Mesodermal cell (in vitro differentiated cells): ENCODE results near the gene GEMIN7.

Source experiments
- H3K27ac ChIP-seq: 2 replicates; pipeline ENCODE4 v1.7.0; 2013; ENCODE audit warnings: mild to moderate bottlenecking, low read depth, low read length, moderate library complexity; ENCODE audit not compliant: severe bottlenecking
- H3K36me3 ChIP-seq: 2 replicates; pipeline ENCODE4 v1.7.1; 2013; ENCODE audit warnings: mild to moderate bottlenecking, low read length, moderate library complexity; ENCODE audit not compliant: control insufficient read depth, insufficient read depth
- H3K4me1 ChIP-seq: one replicate; pipeline ENCODE4 v1.7.1; 2013; ENCODE audit warnings: mild to moderate bottlenecking, low read length; ENCODE audit not compliant: insufficient read depth, control insufficient read depth, poor library complexity, severe bottlenecking
- H3K4me3 ChIP-seq: 2 replicates; pipeline ENCODE4 v1.7.0; 2013; ENCODE audit warnings: low read length, control low read depth, mild to moderate bottlenecking; ENCODE audit not compliant: insufficient read depth, poor library complexity, severe bottlenecking; ENCODE audit errors: extremely low read depth
- H3K9me3 ChIP-seq: 2 replicates; pipeline ENCODE4 v1.7.1; 2013; ENCODE audit warnings: mild to moderate bottlenecking, low read length, moderate library complexity; ENCODE audit not compliant: control insufficient read depth
- WGBS, 2 experiments: methylation state at CpG; one replicate each; pipeline ENCODE4 v1.1.5; 2013; ENCODE audit warnings: missing lambda C conversion rate in 2 of 2; ENCODE audit not compliant: insufficient coverage in 2 of 2; 5-methylcytosine and 5-hydroxymethylcytosine counted together

The GEMIN7 gene

GRCh38 chr19:45091031-45091923 is 12.2 kb downstream of the GEMIN7 start:
- peaks cover 55% of the 10 kb centered on the region for H3K36me3 ChIP-seq
- peak overlapping the region; percentile 95 for H3K4me3 ChIP-seq
- H3K27ac ChIP-seq, result peak overlapping the region; percentile 55
- 42 to 43% methylated on average over 60 to 63 of the region's 64 CpGs for WGBS, 2 experiments
- H3K4me1 ChIP-seq, result no peaks in the 10 kb centered on the region
- H3K9me3 ChIP-seq, result no peaks in the 10 kb centered on the region

DNA sequence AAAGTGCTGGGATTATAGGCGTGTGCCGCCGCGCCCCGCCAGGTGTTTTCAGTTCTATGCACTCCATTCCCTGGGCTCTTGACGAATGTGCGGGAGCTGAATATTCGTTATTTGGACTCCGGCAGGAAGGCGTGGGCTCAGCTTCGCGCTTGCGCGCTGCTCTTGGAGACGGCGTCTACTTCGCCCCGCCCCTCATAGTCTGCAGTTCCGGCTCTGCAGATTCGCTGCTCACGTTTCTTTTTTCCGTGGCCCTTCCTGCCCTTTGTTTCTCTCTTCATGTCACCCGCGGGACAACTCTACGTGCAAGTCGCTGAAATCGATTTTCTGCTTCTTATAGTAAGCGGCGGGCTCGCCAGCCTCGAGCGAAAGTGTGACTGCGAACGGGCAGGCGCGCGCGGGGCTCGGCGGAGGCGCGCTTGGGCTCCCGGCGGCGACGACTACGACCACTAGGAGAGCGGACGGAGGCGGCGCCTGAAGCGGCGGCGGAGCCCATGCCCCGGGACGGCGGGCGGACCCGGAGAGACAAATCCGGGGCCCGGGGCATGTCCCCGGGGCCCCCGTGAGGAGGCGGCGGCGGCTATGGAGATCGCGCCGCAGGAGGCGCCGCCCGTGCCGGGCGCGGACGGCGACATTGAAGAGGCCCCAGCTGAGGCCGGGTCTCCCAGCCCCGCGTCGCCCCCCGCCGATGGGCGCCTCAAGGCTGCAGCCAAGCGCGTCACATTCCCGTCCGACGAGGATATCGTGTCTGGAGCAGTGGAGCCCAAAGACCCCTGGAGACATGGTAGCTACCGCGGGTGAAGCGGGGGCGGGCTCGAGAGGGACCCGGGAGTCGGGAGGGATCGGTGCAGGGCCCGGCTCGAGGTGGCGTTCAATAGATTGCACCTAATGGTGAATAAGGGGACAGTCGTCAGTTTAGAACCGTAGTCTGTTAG is 14.0 kb downstream of the GEMIN7 start, which contains the start of gene PPP1R37:
TSS of gene PPP1R37 (plus strand) at position 433 of the 932 bp plus-strand sequence. CDS start at position 580, 147 bp downstream.
- Histone ChIP-seq H3K27ac (peak within 1 kb of the TSS; percentile 90), H3K4me3 (peak within 1 kb of the TSS; percentile 95), H3K9me3 (no peaks in the 10 kb centered on the region), H3K36me3 (peaks cover 41% of the 10 kb centered on the region), H3K4me1 (peaks cover 9% of the 10 kb centered on the region)
- 0% methylated on average over 75 to 103 of the region's 103 CpGs for WGBS, 2 experiments

DNA sequence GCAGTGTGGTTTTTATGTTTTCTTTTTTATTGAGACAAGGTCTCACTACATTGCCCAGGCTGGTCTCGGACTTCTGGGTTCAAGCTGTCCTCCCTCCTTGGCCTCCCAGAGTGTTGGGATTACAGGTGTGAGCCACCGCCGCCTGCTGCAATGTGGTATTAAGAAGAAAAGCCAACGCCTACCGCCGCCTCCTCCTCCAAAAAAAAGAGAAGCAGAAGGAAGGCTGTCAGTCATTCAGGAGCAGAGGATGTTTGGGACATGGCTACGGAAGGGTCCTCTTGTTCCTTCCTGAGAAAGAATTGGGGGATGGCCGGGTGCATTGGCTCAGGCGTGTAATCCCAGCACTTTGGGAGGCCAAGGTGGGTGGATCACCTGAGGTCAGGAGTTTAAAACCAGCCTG is 15.1 kb downstream of the GEMIN7 start:
- Histone ChIP-seq H3K27ac (no peak overlapping the region), H3K4me3 (peak overlapping the region; percentile 95), H3K4me1 (peaks cover 19% of the 10 kb centered on the region), H3K36me3 (peaks cover 32% of the 10 kb centered on the region), H3K9me3 (no peaks in the 10 kb centered on the region)
- WGBS, 2 experiments, result 89 to 92% methylated on average over 4 to 9 of the region's 9 CpGs

GRCh38 chr19:45094707-45095106 is 15.6 kb downstream of the GEMIN7 start:
- no peaks in the 10 kb centered on the region for H3K9me3 ChIP-seq
- H3K36me3 ChIP-seq, result peaks cover 32% of the 10 kb centered on the region
- peaks cover 24% of the 10 kb centered on the region for H3K4me1 ChIP-seq
- WGBS, 2 experiments, result 96 to 97% methylated on average over 5 of the region's 5 CpGs
- H3K27ac ChIP-seq, result no peak overlapping the region
- no peak overlapping the region for H3K4me3 ChIP-seq

DNA sequence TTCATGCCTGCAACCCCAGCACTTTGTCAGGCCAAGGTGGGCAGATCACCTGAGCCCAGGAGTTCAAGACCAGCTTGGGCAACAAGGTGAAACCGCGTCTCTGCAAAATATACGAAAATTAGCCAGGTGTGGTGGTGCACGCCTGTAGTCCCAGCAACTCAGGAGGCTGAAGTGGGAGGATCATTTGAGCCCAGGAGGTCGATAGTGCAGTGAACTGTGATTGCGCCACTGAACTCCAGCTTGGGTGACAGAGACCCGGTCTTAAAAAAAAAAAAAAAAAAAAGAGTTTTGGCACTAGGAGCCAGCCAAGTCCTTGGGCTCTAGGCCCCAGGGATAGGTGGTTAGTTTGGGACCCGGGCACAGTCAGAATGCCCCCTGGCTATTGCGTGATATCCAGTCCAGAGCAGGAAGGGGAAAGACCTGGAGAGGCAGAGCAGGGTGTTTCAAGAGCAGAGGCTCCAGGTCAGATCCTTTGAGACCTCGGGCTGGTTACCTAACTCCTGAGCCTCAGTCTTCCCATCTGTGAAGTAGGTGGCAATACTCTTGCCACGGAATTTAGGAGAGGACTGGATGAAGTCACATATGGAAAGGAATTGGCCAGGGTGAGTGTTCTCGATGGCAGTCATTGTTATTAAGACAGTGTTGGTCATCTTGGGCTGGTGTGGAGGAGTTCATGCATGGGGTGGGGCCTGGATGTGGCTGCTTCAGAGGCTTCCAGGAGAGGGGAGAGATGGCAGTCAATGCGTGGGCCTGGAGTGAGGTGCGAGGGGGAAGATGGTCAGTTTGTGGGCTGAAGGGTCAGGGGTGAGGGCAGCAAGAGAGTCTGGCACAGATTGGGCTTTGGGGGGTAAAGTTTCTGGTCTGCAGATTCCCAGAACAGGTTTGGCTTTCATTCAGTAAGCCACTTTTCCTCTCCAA is 16.7 kb downstream of the GEMIN7 start:
- Histone ChIP-seq H3K4me3 (no peak overlapping the region), H3K36me3 (peaks cover 28% of the 10 kb centered on the region), H3K27ac (no peak overlapping the region), H3K4me1 (peaks cover 34% of the 10 kb centered on the region), H3K9me3 (no peaks in the 10 kb centered on the region)
- 94 to 96% methylated on average over 13 to 14 of the region's 14 CpGs for WGBS, 2 experiments

DNA sequence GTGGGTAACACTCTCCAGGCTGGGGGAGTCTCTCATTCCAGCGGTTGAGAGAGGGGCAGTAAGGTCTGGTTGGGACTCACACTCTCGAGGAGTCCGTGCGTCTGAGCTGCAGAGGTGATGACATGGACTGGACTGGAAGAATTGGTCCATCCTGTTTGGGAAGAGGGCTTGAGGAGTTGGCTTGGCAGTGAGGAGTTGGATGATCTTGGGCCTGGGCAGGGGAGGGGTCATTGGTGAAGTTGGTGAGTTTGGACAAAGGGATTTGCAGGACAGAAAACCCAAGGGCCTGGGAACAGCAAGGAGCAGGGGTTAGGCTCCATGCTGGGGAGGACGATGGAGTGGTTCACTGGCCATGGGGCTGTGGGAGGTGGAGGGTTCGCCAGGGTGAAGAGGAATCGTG is 17.6 kb downstream of the GEMIN7 start:
- Histone ChIP-seq H3K4me3 (no peak overlapping the region), H3K9me3 (no peaks in the 10 kb centered on the region), H3K4me1 (peaks cover 34% of the 10 kb centered on the region), H3K36me3 (peaks cover 23% of the 10 kb centered on the region), H3K27ac (no peak overlapping the region)
- 98 to 100% methylated on average over 6 to 7 of the region's 7 CpGs for WGBS, 2 experiments

DNA sequence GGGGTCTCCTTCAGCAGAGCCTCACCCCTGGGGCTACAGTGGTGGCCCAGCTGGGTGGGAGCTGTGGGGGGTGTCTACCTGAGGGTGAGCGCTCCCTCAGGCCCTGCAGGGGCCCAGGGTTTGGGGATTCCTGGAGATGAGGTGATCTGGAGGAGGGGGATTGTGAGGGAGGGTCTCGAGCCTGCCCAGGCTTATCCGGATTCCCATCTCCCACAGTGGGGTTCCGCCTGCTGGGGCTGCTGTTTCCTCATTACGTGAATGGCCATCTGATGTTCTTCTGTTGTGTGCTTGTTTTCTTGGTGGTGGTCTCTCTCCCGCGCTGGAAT is 18.4 kb downstream of the GEMIN7 start:
- WGBS, 2 experiments, result 77 to 100% methylated on average over 3 to 6 of the region's 7 CpGs
- peaks cover 34% of the 10 kb centered on the region for H3K4me1 ChIP-seq
- no peaks in the 10 kb centered on the region for H3K9me3 ChIP-seq
- no peak overlapping the region for H3K4me3 ChIP-seq
- peaks cover 23% of the 10 kb centered on the region for H3K36me3 ChIP-seq
- no peak overlapping the region for H3K27ac ChIP-seq

DNA sequence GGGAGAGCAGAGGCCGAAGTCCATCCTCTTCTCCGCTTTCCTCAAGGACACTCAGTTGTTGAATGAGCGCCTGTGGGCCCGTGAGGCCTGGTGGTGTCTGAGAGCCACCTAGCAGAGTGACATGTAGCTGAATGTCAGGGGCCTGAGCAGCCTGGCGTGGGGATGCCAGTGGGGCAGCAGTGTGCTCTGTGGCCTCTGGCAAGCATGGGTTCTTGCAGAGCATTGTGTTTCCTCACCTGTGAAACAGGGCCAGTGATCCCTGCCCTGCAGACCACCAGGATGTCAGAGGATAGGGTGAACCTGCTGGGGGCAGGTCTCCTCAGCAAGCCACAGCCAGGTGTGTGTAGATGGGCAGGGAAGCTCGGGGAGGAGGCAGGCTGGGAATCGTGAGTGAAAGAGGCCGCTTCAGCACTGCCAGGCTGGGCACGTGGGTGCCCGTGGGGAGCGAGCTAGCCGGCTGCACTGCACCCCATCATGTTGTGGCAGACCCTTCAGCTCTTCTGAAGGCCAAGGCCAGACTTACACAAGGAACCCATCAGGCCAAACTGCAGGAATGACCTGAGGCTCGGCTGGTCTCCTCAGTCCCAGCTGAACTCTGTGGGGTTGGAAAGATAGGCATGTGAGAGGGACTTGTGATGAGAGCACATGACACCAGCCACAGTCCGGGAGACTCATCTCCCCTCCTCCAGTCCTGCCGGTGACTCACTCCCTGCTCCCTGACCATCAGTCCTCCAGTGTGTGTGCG is 18.9 kb downstream of the GEMIN7 start:
- Histone ChIP-seq H3K4me3 (no peak overlapping the region), H3K9me3 (no peaks in the 10 kb centered on the region), H3K4me1 (peaks cover 39% of the 10 kb centered on the region), H3K27ac (peak overlapping the region; percentile 45), H3K36me3 (peaks cover 23% of the 10 kb centered on the region)
- WGBS, 2 experiments, result 70 to 85% methylated on average over 10 to 15 of the region's 16 CpGs

DNA sequence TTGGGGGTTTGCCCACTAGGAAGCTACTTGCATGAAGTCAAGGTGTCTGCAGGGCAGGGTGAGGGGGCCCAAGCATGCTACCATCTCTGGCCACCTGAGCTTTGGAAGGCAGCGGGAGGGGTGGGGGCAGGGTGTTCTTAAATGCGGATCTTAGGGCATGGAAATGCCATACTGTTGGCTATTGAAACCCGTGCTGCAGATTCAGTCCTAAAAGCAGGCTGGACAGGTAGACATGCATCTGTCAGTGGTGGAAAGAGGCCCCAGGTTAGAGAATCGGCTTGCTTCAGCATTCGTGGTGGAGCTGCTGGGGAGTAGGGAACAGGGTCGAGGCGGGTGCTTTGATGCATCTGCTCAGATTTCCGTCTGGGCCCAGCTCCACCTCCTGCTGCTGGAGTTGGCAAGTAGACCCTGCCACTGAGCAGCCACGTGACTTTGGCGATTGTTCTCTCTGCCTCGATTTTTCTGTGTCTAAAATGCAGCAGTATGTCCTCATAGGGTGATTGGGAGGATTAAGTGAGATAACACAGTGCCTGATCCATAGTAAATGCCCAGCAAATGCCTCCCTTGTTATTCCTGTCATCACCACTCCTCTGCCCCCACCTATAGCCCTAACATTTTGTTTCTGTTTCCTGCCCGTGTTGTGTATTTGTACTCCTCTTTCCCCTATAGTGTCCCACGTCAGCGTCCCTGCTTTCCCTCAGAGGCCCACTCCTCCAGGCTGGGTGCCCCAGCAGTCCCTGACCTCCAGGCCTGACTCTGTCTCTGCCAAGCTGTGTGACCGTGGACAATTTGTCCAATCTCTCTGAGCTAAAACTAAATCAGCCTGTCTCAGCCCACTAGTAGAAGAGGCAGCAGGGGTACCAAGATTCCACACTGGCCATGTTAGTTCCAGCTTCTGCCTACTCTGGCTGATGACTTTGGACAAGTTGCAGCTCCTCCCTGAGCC is 19.7 kb downstream of the GEMIN7 start:
- H3K4me3 ChIP-seq, result no peak overlapping the region
- 68% methylated on average over 14 to 15 of the region's 15 CpGs for WGBS, 2 experiments
- H3K9me3 ChIP-seq, result no peaks in the 10 kb centered on the region
- H3K27ac ChIP-seq, result peak overlapping the region; percentile 66
- H3K36me3 ChIP-seq, result peaks cover 23% of the 10 kb centered on the region
- peaks cover 42% of the 10 kb centered on the region for H3K4me1 ChIP-seq
